IMR-90 (cell line): Measurements from ENCODE around the gene TMEM269.

Experiments used
- CTCF ChIP-seq: conservative IDR thresholded peaks from 2 replicates; pipeline ENCODE4 v1.5.1; 2012; ENCODE audit warnings: mild to moderate bottlenecking, low read depth, low read length, improper control_type of control experiment
- POLR2A ChIP-seq: IDR thresholded peaks from 2 replicates; pipeline ENCODE4 v1.6.1; 2012; ENCODE audit warnings: mild to moderate bottlenecking, low read depth, low read length
- RAD21 ChIP-seq: IDR thresholded peaks from 2 replicates; pipeline ENCODE4 v1.6.1; 2012; ENCODE audit warnings: low read length, improper control_type of control experiment
- SMC3 ChIP-seq: fragments of 150-350 bp; IDR thresholded peaks from 2 replicates; pipeline ENCODE4 v1.6.1; 2016; ENCODE audit warnings: low read depth, mild to moderate bottlenecking, antibody characterized with exemption, low read length, moderate library complexity

- no peak for TF ChIP-seq CTCF
- TF ChIP-seq RAD21, result no peak
- TF ChIP-seq SMC3, result no peak
- TF ChIP-seq POLR2A, result no peak
These were observed 245 bp upstream of the TMEM269 start for GRCh38 chr1:42784547-42784945.
